ENCODE data around the gene NDRG2.

Gene NDRG2

GRCh38 chr14:20998674-20999366, 26.0 kb downstream of the NDRG2 start, which contains the start of gene SLC39A2 (continued):
- TF ChIP-seq PRDM10 (tag by site-specific recombination; IDR thresholded peaks at IDR 0.05): peak; percentile 93
- TF ChIP-seq ZNF624 (tag by site-specific recombination; IDR thresholded peaks at IDR 0.05): no peak
- no peak for TF ChIP-seq ZNF501 (tag by site-specific recombination; IDR thresholded peaks at IDR 0.05)
- peak; percentile 37 for TF ChIP-seq OSR2 (tag by site-specific recombination; IDR thresholded peaks at IDR 0.05)
- no peak for TF ChIP-seq ZNF274 (IDR thresholded peaks at IDR 0.05; ENCODE audit: low read length)
- no peak for TF ChIP-seq ZNF274 (tag by site-specific recombination; IDR thresholded peaks at IDR 0.05; ENCODE audit: borderline replicate concordance)
- TF ChIP-seq ZNF629 (tag by site-specific recombination; IDR thresholded peaks at IDR 0.05): 0 out of 2 replicates have a peak, but pooled peaks have one; percentile 16
- peak; percentile 67 for TF ChIP-seq SP3 (tag by site-specific recombination; IDR thresholded peaks at IDR 0.05)
- 0 out of 2 replicates have a peak, but pooled peaks have one; percentile 25 for TF ChIP-seq ZNF561 (tag by site-specific recombination; IDR thresholded peaks at IDR 0.05; ENCODE audit: borderline replicate concordance)
- no peak for TF ChIP-seq RBAK (tag by site-specific recombination; IDR thresholded peaks at IDR 0.05)
- TF ChIP-seq ZNF10 (tag by site-specific recombination; IDR thresholded peaks at IDR 0.05): no peak
- no peak for TF ChIP-seq KLF1 (tag by site-specific recombination; IDR thresholded peaks at IDR 0.05)
- TF ChIP-seq ZBTB6 (tag by site-specific recombination; IDR thresholded peaks at IDR 0.05): no peak
- TF ChIP-seq ZNF292 (tag by site-specific recombination; IDR thresholded peaks at IDR 0.05; ENCODE audit: borderline replicate concordance, low read depth): no peak
- 0 out of 2 replicates have a peak, but pooled peaks have one; percentile 34 for TF ChIP-seq ZEB2 (tag by site-specific recombination; IDR thresholded peaks at IDR 0.05)
- no peak for TF ChIP-seq KLF16 (tag by site-specific recombination; IDR thresholded peaks at IDR 0.05)
- TF ChIP-seq ZSCAN30 (tag by site-specific recombination; IDR thresholded peaks at IDR 0.05): no peak
- TF ChIP-seq ZNF473 (tag by site-specific recombination; IDR thresholded peaks at IDR 0.05): no peak
- no peak for TF ChIP-seq ZNF530 (tag by site-specific recombination; IDR thresholded peaks at IDR 0.05; ENCODE audit: low read depth)
- TF ChIP-seq ZNF513 (tag by site-specific recombination; IDR thresholded peaks at IDR 0.05): peak; percentile 48
- no peak for TF ChIP-seq ZBTB44 (tag by site-specific recombination; IDR thresholded peaks at IDR 0.05)
- no peak for TF ChIP-seq ZNF239 (tag by site-specific recombination; IDR thresholded peaks at IDR 0.05)
- TF ChIP-seq ZNF514 (tag by site-specific recombination; IDR thresholded peaks at IDR 0.05): no peak
- no peak for TF ChIP-seq ZNF785 (tag by site-specific recombination; IDR thresholded peaks at IDR 0.05)
